SH-SY5Y (cell line): ENCODE results near the gene HEG1.

Source experiments
- GATA2 ChIP-seq: IDR thresholded peaks from 2 replicates; pipeline ENCODE4 v1.6.1; 2011; ENCODE audit warnings: mild to moderate bottlenecking, low read depth, low read length
- GATA3 ChIP-seq: IDR thresholded peaks from 2 replicates; pipeline ENCODE4 v1.6.1; 2011; ENCODE audit warnings: low read depth, mild to moderate bottlenecking, low read length, moderate library complexity

DNA sequence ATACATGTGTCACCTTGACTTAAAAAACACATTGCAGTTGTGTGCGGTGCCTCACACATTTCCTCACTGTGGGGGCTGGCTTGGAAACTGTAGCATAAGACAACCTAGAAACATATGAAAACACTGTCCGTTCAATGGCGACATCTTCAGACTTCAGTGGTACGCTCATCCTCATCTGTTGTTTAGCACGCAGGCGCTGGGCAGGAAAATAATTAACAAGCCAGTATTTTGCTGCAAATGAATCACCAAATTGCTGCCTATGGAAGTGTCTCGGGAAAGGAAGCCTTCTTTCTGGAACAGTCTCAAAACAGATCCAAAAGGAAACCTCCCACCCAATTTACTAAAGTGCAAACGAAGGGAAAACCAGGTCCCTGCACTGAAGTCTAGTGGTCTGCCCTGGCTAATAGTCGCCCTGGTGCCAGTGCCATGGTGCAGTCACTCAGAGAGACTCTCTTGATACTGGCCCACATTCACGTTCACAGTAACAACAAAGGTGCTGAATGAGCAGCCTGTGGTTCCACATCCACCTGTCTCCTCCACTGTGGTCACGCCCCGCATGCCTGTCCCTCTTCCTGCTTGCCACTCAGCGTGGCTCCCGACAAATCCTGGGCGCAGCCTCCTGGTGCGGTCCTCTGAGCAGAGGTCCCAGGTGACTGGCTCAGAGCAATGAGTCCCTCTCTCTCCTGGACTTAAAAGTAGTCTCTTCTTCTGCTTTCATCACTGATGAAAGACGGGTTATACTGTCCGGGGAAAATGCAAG is 85.7 kb downstream of the HEG1 start:
- TF ChIP-seq GATA2 (no peak), GATA3 (no peak)
